HG03196 (cell line): ENCODE data around the gene HPCAL1.
"Not testable (repeated sequence)": the region's sequence is repeated elsewhere in the genome, so short reads cannot be mapped to it uniquely, and the experiment has no call there.

Experiments
- ATAC-seq: cut with Tn5 transposase; IDR thresholded peaks from one replicate; pipeline ENCODE4 v1.9.1; 2021; ENCODE audit not compliant: unreplicated experiment

The HPCAL1 gene

GRCh38 chr2:10302479-10303180 is at the start of gene HPCAL1:
Gene HPCAL1, plus strand, starts transcription at chr2:10302904. Its CDS starts 116,854 bp downstream, at chr2:10419758.
- peak; percentile 68 for ATAC-seq

- ATAC-seq = no peak
Observed at GRCh38 chr2:10253596-10254372, 48.9 kb upstream of the HPCAL1 start.

- no peak for ATAC-seq
Observed at GRCh38 chr2:10254373-10255188, 48.1 kb upstream of the HPCAL1 start.

GRCh38 chr2:10255189-10256030 is 47.3 kb upstream of the HPCAL1 start:
- no peak for ATAC-seq

- no peak for ATAC-seq
Observed at GRCh38 chr2:10256031-10256514, 46.6 kb upstream of the HPCAL1 start.

GRCh38 chr2:10256515-10257031 is 46.1 kb upstream of the HPCAL1 start:
- no peak for ATAC-seq

- no peak for ATAC-seq
Observed at GRCh38 chr2:10257036-10257435, 45.7 kb upstream of the HPCAL1 start.

- ATAC-seq = no peak
Observed at GRCh38 chr2:10257500-10258147, 45.1 kb upstream of the HPCAL1 start.

- ATAC-seq = no peak
Observed at GRCh38 chr2:10258326-10258725, 44.4 kb upstream of the HPCAL1 start.

GRCh38 chr2:10258726-10259125 is 44.0 kb upstream of the HPCAL1 start:
- no peak for ATAC-seq

GRCh38 chr2:10260130-10260529 is 42.6 kb upstream of the HPCAL1 start:
- no peak for ATAC-seq

- ATAC-seq = not testable (repeated sequence)
Observed at GRCh38 chr2:10263526-10263925, 39.2 kb upstream of the HPCAL1 start.

- ATAC-seq = no peak
Observed at GRCh38 chr2:10264506-10265328, 38.0 kb upstream of the HPCAL1 start.

GRCh38 chr2:10265329-10266132 is 37.2 kb upstream of the HPCAL1 start:
- no peak for ATAC-seq

- no peak for ATAC-seq
Observed at GRCh38 chr2:10266133-10266620, 36.5 kb upstream of the HPCAL1 start.

- ATAC-seq = no peak
Observed at GRCh38 chr2:10267036-10267435, 35.7 kb upstream of the HPCAL1 start.

- ATAC-seq = no peak
Observed at GRCh38 chr2:10267551-10268465, 34.9 kb upstream of the HPCAL1 start.
